H9 (cell line): ENCODE results near the gene C16orf87. TPM values are rescaled to one million over a fixed set of nuclear protein-coding genes. Genes with fewer than 3 reads are reported as not detected.
"Not testable (repeated sequence)": the region's sequence is repeated elsewhere in the genome, so short reads cannot be mapped to it uniquely, and the experiment has no call there.

Experiments
- DNase-seq: peaks from one replicate; pipeline ENCODE4 v3.0.0-alpha.2; 2017
- H2AFZ ChIP-seq: one replicate; pipeline ENCODE4 v1.6.1; 2013; ENCODE audit warnings: mild to moderate bottlenecking, low read length, control low read depth, moderate library complexity
- H2AK5ac ChIP-seq: 2 replicates; pipeline ENCODE4 v1.6.1; 2013; ENCODE audit warnings: low read length, control low read depth, mixed read lengths; ENCODE audit not compliant: insufficient read length
- H2BK120ac ChIP-seq: one replicate; pipeline ENCODE4 v1.6.1; 2013; ENCODE audit warnings: low read depth, mild to moderate bottlenecking, low read length, control low read depth, inconsistent platforms; ENCODE audit not compliant: poor library complexity, severe bottlenecking
- H2BK12ac ChIP-seq: 2 replicates; pipeline ENCODE4 v1.6.1; 2013; ENCODE audit warnings: low read length, control low read depth, mixed read lengths, low read depth; ENCODE audit not compliant: insufficient read length
- H2BK15ac ChIP-seq: 2 replicates; pipeline ENCODE4 v1.6.1; 2013; ENCODE audit warnings: low read depth, low read length, control low read depth
- H2BK20ac ChIP-seq: one replicate; pipeline ENCODE4 v1.6.1; 2013; ENCODE audit warnings: low read depth, mild to moderate bottlenecking, low read length, control low read depth, inconsistent platforms; ENCODE audit not compliant: poor library complexity, severe bottlenecking
- H2BK5ac ChIP-seq: 2 replicates; pipeline ENCODE4 v1.6.1; 2013; ENCODE audit warnings: low read length, control low read depth, mixed read lengths; ENCODE audit not compliant: insufficient read length
- H3K14ac ChIP-seq: 2 replicates; pipeline ENCODE4 v1.6.1; 2013; ENCODE audit warnings: low read length, control low read depth; ENCODE audit not compliant: insufficient read depth
- H3K18ac ChIP-seq: 2 replicates; pipeline ENCODE4 v1.6.1; 2013; ENCODE audit warnings: low read depth, mild to moderate bottlenecking, mixed read lengths, low read length, control low read depth; ENCODE audit not compliant: insufficient read length
- H3K23ac ChIP-seq: 2 replicates; pipeline ENCODE4 v1.6.1; 2013; ENCODE audit warnings: low read length, control low read depth, mixed read lengths, low read depth; ENCODE audit not compliant: insufficient read length
- H3K23me2 ChIP-seq: 2 replicates; pipeline ENCODE4 v1.6.1; 2013; ENCODE audit warnings: low read depth, mild to moderate bottlenecking, mixed read lengths, low read length, control low read depth; ENCODE audit not compliant: insufficient read length, poor library complexity, severe bottlenecking
- H3K27ac ChIP-seq: 2 replicates; pipeline ENCODE4 v1.5.1; 2013; ENCODE audit warnings: low read length, control low read depth, mixed read lengths, low read depth; ENCODE audit not compliant: insufficient read length
- H3K27me3 ChIP-seq: 2 replicates; pipeline ENCODE4 v1.6.1; 2013; ENCODE audit warnings: low read length, control low read depth, inconsistent platforms; ENCODE audit not compliant: insufficient read depth
- H3K4ac ChIP-seq: 2 replicates; pipeline ENCODE4 v1.6.1; 2013; ENCODE audit warnings: low read depth, mild to moderate bottlenecking, control low read depth, inconsistent platforms, low read length, moderate library complexity
- H3K4me1 ChIP-seq: 2 replicates; pipeline ENCODE4 v1.6.1; 2013; ENCODE audit warnings: low read length, control low read depth, inconsistent platforms; ENCODE audit not compliant: insufficient read depth
- H3K4me2 ChIP-seq: 2 replicates; pipeline ENCODE4 v1.6.1; 2013; ENCODE audit warnings: low read length, control low read depth, mixed read lengths; ENCODE audit not compliant: insufficient read length, insufficient read depth
- H3K56ac ChIP-seq: 2 replicates; pipeline ENCODE4 v1.6.1; 2013; ENCODE audit warnings: low read depth, mild to moderate bottlenecking, mixed read lengths, low read length, control low read depth; ENCODE audit not compliant: insufficient read length
- H3K79me1 ChIP-seq: 2 replicates; pipeline ENCODE4 v1.6.1; 2013; ENCODE audit warnings: low read depth, mild to moderate bottlenecking, moderate library complexity, low read length, control low read depth, inconsistent platforms; ENCODE audit not compliant: insufficient read depth, poor library complexity, severe bottlenecking
- H3K79me2 ChIP-seq: 2 replicates; pipeline ENCODE4 v1.6.1; 2013; ENCODE audit warnings: low read length, control low read depth, inconsistent platforms; ENCODE audit not compliant: insufficient read depth
- H3K9ac ChIP-seq: 2 replicates; pipeline ENCODE4 v1.6.1; 2013; ENCODE audit warnings: low read length, control low read depth, mixed read lengths; ENCODE audit not compliant: insufficient read length; ENCODE audit errors: extremely low read depth
- H3K9me3 ChIP-seq: one replicate; pipeline ENCODE4 v1.6.1; 2013; ENCODE audit warnings: low read depth, low read length, inconsistent platforms; ENCODE audit not compliant: control insufficient read depth
- H3T11ph ChIP-seq: one replicate; pipeline ENCODE4 v1.6.1; 2013; ENCODE audit warnings: mild to moderate bottlenecking, low read length, control low read depth, inconsistent platforms
- H4K20me1 ChIP-seq: one replicate; pipeline ENCODE4 v1.6.1; 2013; ENCODE audit not compliant: control insufficient read depth, insufficient read length, insufficient read depth
- H4K5ac ChIP-seq: 2 replicates; pipeline ENCODE4 v1.6.1; 2013; ENCODE audit warnings: low read depth, mild to moderate bottlenecking, mixed read lengths, low read length, control low read depth; ENCODE audit not compliant: insufficient read length
- H4K8ac ChIP-seq: replicated peaks from 2 replicates; pipeline ENCODE4 v1.6.1; 2013; ENCODE audit warnings: low read length, control low read depth, mixed read lengths, low read depth; ENCODE audit not compliant: insufficient read length
- H4K91ac ChIP-seq: 2 replicates; pipeline ENCODE4 v1.6.1; 2013; ENCODE audit warnings: low read depth, mild to moderate bottlenecking, moderate library complexity, mixed read lengths, low read length, control low read depth; ENCODE audit not compliant: insufficient read length
- H3K27ac Mint-ChIP-seq, 3 experiments: 2 replicates in 2 of 3; 3 replicates in 1 of 3; pipeline ENCODE4 v1.8.0; 2020 to 2021; ENCODE audit warnings: mixed read lengths in 3 of 3, mild to moderate bottlenecking in 1 of 3, moderate library complexity in 1 of 3
- H3K27me3 Mint-ChIP-seq: 2 replicates; pipeline ENCODE4 v1.8.0; 2021; ENCODE audit warnings: low read depth, mild to moderate bottlenecking, moderate library complexity, mixed read lengths
- H3K36me3 Mint-ChIP-seq, 3 experiments: 2 replicates in 2 of 3; 3 replicates in 1 of 3; pipeline ENCODE4 v1.8.0; 2020 to 2021; ENCODE audit warnings: low read depth in 3 of 3, mixed read lengths in 3 of 3; ENCODE audit not compliant: insufficient read depth in 1 of 3
- H3K4me1 Mint-ChIP-seq, 2 experiments: 2 replicates each; pipeline ENCODE4 v1.8.0; 2020; ENCODE audit warnings: mixed read lengths in 2 of 2
- H3K4me3 Mint-ChIP-seq, 2 experiments: 2 replicates in 1 of 2; 3 replicates in 1 of 2; pipeline ENCODE4 v1.8.0; 2020 to 2021; ENCODE audit warnings: mild to moderate bottlenecking in 2 of 2, mixed read lengths in 2 of 2, moderate library complexity in 1 of 2
- H3K9me3 Mint-ChIP-seq, 2 experiments: 2 replicates in 1 of 2; 3 replicates in 1 of 2; pipeline ENCODE4 v1.8.0; 2020; ENCODE audit warnings: mild to moderate bottlenecking in 2 of 2, mixed read lengths in 2 of 2, moderate library complexity in 1 of 2
- WGBS: extraction: QIAGEN DNeasy Blood & Tissue Kit; methylation state at CpG from one replicate; pipeline ENCODE4 v1.1.7; 2013; ENCODE audit warnings: missing lambda C conversion rate, low lambda C conversion rate, mixed read lengths; ENCODE audit not compliant: insufficient read length; ENCODE audit errors: extremely low coverage; 5-methylcytosine and 5-hydroxymethylcytosine counted together
- total RNA-seq: library from RNA; stranded (reverse); gene quantifications from 2 replicates; pipeline ENCODE4 v1.2.1, GENCODE V29; 2021
- TF ChIP-seq, protein P1 (sequence below): fragments of 200-600 bp; sonication (generic); conservative IDR thresholded peaks from 3 replicates; pipeline ENCODE4 v1.8.0; 2021; ENCODE audit warnings: antibody characterized with exemption, mild to moderate bottlenecking

C16orf87 gene
- total RNA-seq, 1 experiment from 2014 or later: 16.7 TPM

DNA sequence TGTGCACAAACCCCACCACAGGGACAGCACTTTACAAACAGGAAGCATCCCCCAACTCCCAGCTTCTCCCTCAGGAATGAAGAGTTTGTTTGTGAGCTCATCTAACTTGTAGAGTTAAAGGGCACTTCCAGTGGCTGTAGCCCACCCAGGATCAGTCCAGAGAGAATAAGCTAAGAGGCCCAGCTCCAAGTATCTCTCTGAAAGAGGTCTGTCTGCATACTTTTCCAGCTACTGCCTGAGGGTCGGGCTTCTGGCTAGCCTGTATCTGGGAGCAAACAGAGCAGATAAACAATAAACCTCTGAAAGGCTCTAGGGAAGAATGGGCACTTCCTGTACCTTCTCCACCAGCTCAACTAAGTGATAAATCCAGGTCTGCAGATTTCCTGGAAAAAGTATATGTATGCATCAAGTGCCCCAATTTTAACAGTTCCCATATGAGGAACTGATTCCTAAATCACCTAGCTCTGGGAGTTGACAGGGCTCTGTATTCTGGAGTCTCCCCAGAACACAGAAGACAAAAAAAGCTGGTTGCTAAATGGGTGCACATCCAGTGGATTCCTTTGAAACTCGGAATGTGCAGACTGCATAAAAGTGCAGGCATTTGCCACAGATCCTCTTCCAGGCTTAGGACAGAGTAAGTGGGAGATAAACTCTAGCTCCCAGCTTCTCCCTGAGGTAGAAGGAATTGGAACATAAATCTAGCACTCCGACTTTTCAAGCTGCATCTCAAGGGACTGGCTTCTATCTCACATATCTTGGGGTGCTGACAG is 45.7 kb downstream of the C16orf87 start:
- Histone ChIP-seq H3K23ac (no peak overlapping the region), H3K56ac (peak overlapping the region; percentile 76), H2BK15ac (no peak overlapping the region), H3K18ac (no peak overlapping the region), H3K79me1 (no peaks in the 10 kb centered on the region), H3K9me3 (no peaks in the 10 kb centered on the region), H3K4me2 (no peak overlapping the region), H2BK20ac (no peak overlapping the region), H3K9ac (peak overlapping the region; percentile 7), H2AK5ac (no peak overlapping the region), H3K27ac (no peak overlapping the region), H4K8ac (no peak overlapping the region), H3K4ac (no peak overlapping the region), H3K14ac (no peak overlapping the region), H4K91ac (no peak overlapping the region), H4K20me1 (no peaks in the 10 kb centered on the region), H2BK12ac (no peak overlapping the region), H3K23me2 (peaks cover 4% of the 10 kb centered on the region), H3K4me1 (peaks cover 6% of the 10 kb centered on the region; the same call in 1 of the 2 replicates), H3K27me3 (no peaks in the 10 kb centered on the region), H4K5ac (no peak overlapping the region), H3K79me2 (no peaks in the 10 kb centered on the region), H2AFZ (peak overlapping the region; percentile 65), H2BK5ac (no peak overlapping the region), H3T11ph (no peak overlapping the region), H2BK120ac (no peak overlapping the region)
- Mint-ChIP-seq H3K36me3 (peaks cover 4 to 10% (median 5%) of the 10 kb centered on the region in 3 experiments; a peak in 5 of 7 replicates), H3K27ac (peak overlapping the region in 2 of 3 experiments; percentile 72 to 77; a peak in 6 of 7 replicates), H3K4me3 (no peak overlapping the region), H3K9me3 (peaks cover 8% of the 10 kb centered on the region in 2 experiments), H3K27me3 (no peaks in the 10 kb centered on the region), H3K4me1 (peaks cover 21 to 24% of the 10 kb centered on the region in 2 experiments)
- WGBS: no CpG with 5 or more reads among the region's 3 CpGs
- no peak for DNase-seq
- TF ChIP-seq, protein P1, sequence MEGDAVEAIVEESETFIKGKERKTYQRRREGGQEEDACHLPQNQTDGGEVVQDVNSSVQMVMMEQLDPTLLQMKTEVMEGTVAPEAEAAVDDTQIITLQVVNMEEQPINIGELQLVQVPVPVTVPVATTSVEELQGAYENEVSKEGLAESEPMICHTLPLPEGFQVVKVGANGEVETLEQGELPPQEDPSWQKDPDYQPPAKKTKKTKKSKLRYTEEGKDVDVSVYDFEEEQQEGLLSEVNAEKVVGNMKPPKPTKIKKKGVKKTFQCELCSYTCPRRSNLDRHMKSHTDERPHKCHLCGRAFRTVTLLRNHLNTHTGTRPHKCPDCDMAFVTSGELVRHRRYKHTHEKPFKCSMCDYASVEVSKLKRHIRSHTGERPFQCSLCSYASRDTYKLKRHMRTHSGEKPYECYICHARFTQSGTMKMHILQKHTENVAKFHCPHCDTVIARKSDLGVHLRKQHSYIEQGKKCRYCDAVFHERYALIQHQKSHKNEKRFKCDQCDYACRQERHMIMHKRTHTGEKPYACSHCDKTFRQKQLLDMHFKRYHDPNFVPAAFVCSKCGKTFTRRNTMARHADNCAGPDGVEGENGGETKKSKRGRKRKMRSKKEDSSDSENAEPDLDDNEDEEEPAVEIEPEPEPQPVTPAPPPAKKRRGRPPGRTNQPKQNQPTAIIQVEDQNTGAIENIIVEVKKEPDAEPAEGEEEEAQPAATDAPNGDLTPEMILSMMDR: no peak

DNA sequence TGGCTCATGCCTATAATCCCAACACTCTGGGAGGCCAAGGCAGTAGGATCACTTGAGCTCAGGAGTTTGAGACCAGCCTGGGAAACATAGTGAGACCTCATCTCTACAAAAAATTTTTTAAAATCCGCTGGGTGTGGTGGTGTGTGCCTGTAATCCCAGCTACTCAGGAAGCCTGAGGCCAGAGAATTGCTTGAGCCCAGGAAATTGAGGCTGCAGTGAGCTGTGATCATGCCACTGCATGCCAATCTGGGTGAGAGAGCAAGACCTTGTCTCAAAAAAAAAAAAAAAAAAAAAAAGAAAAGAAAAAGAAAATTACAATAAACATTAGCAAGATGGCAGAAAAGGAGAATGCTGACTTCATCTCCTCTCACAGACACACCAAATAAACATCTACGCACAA is 46.4 kb downstream of the C16orf87 start:
- Mint-ChIP-seq H3K27ac (peak overlapping the region in 2 of 3 experiments; percentile 72 to 77; a peak in 4 of 7 replicates), H3K4me1 (peaks cover 18 to 21% of the 10 kb centered on the region in 2 experiments), H3K9me3 (peaks cover 8 to 15% of the 10 kb centered on the region in 2 experiments)
- H4K5ac ChIP-seq, H2BK12ac ChIP-seq, H3K14ac ChIP-seq, H4K20me1 ChIP-seq, H3T11ph ChIP-seq, H2BK15ac ChIP-seq, H3K4ac ChIP-seq, H3K18ac ChIP-seq, H3K9me3 ChIP-seq, H3K4me2 ChIP-seq, H3K56ac ChIP-seq, H3K23me2 ChIP-seq, DNase-seq, H4K8ac ChIP-seq, H4K91ac ChIP-seq, H2BK120ac ChIP-seq, H2BK5ac ChIP-seq, H3K79me2 ChIP-seq, H3K79me1 ChIP-seq, H3K36me3 Mint-ChIP-seq, H3K27ac ChIP-seq, H3K27me3 ChIP-seq, H3K4me1 ChIP-seq, H3K23ac ChIP-seq, H3K4me3 Mint-ChIP-seq, H3K27me3 Mint-ChIP-seq, H2BK20ac ChIP-seq, H2AK5ac ChIP-seq: not testable (repeated sequence)
- H3K9ac ChIP-seq: peak overlapping the region; percentile 7
- no CpG with 5 or more reads among the region's 2 CpGs for WGBS
- H2AFZ ChIP-seq: peak overlapping the region; percentile 65
